T-helper 2 cell treated with Interferon-gamma antibody and Interleukin-4, amounts not matched to agents 100 ng/mL and 5 ng/mL, for 36 hours (primary cell): ENCODE results near the gene RIPK4. TPM values are rescaled to one million over a fixed set of nuclear protein-coding genes. Genes with fewer than 3 reads are reported as not detected.

Experiments used
- intact Hi-C: fragments of 100-400 bp; cut with micrococcal nuclease; formaldehyde crosslinking; loops from one replicate; pipeline ENCODE4 v1.15.1; 2023
- total RNA-seq: library from RNA; stranded (reverse); gene quantifications from 2 replicates; pipeline ENCODE4 v1.2.3, GENCODE V29; 2022

The RIPK4 gene
- not detected in 2 replicates for total RNA-seq

DNA sequence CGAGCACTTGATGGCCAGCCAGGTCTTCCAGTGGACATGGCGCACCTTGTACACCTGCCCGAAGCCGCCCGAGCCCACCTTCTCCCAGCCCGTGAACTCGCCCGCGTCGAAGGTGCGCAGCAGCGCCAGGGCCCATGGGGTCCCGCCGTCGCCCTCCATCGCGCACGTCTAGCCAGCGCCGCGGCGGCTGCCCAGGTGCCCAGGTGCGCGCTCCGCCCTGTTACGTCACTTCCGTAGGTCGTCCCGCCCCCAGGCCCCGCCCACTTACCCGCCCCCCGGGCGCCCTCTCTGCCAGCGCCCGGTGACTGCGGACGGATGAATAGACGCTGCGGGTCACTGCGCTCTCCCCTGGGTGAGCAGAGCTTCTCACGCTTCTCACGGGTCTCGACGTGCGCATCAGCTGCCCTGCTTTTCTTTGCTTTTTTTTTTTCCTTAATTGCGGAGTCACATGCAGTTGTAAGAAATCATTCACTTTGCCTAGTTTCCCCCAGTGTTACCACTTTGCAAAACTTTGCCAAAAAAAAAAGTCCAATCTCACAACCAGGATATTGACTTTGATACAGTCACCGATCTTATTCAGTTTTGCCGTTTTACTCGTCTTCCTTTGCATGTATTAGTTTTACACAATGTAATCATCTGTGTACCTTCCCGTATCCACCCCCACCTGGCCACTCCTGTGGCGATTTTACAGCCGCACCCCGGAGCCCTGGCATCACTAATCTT is at the start of gene RIPK4:
RIPK4 (minus strand) TSS at position 170 of the 723 bp plus-strand sequence; CDS start at position 159, 11 bp downstream.
- intact Hi-C loops, result no loop called here

DNA sequence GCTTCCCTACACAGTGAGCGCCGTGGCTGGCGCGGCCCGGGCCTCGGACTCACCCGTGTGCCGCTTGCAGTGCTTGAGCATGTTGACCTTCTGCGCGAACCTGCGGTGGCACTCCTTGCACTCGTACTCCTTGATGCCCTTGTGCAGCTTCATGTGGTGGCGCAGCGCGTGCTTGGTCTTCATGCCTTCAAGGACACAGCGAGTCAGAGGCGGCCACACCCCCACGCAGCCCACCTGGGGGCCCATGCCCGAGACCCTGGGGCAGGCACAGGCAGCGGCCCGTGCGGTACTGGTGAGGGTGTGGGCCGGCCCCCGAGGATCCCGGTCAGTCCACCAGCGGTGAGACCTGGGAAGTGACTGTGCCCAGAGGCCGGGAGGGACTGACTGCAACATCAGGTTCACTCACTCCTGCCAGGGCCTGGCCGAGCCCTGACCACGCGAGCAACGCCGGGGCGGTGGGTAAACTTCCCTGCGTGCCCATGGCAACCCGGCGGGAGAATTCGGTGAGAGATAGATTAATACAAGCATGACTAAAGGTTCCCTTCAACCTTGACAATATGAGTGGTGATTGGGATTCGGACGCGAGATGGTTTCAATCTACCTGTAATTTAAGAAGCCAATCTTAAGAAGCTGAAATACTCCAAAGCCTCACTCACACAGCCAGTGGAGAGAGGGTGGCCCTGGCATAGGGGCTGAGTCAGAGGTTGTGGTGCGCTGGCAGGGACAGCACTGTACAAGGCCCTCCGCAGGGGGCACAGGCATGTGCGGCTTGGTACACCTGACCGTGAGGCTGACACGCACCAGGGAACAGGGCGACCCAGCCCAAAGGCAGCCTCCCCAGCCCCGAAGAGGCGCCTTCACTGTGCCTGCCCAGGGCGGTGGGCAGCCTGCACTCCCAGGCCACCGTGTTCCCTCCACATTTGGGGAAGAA is 49.1 kb upstream of the RIPK4 start:
- intact Hi-C loops, result loop anchor here (1.0 kb wide), 1 partner anchor 292 kb away; no protein-coding TSS in a partner anchor

DNA sequence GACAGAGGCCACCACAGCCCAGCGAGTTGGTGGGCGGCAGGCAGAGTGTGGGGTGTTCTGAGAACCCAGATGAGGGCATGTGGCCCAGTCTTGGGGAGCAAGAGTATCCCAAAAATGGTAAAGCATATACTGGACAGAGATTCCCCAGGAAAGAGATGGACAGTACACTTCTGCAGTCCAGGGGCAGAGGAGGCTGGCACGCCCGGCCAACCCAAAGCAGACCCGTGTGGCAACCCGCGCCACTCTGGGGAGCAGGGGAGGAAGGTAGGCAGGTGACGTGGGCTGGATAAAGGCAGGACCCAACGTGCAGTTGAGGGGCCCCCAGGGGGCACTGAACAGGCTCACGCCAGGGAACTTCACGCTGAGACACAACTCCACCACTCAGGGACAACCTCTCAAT is 46.4 kb upstream of the RIPK4 start:
- intact Hi-C loops, result no loop called here

DNA sequence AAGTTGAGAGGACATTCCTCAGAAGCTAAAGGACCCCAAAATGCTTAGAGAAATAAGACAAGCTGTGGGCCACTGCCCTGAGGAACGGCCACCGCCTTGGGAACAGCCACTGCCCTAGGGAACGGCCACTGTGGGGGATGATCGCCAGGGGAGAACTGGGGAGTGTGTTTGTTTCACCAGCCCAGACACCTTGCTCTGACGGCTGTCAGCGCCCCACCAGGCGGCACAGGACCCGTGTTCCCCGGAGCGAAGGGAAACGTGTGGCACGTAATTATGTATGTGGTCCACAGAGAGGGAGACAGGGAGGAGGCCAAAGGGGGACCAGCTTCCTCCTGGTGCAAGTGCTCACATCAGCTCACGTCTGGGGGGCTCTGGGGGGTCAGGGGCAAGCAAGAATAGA is 45.8 kb upstream of the RIPK4 start:
- intact Hi-C loops, result no loop called here

DNA sequence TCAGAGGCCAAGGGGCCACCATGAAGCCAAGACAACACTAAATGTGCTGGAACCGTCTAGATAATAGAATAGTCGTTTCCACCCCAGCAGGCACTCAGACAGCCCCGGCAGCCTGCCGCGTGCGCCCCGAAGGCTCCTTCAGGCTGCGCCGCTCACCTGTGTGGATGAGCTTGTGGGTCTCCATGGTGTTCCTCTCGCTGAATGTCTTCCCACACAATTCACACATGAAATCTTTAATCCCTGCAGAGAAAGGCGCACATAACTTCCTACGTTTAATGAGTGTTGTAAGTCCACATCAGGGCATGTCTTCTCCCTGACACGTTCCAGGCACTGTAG is 43.7 kb upstream of the RIPK4 start:
- intact Hi-C loops, result no loop called here

DNA sequence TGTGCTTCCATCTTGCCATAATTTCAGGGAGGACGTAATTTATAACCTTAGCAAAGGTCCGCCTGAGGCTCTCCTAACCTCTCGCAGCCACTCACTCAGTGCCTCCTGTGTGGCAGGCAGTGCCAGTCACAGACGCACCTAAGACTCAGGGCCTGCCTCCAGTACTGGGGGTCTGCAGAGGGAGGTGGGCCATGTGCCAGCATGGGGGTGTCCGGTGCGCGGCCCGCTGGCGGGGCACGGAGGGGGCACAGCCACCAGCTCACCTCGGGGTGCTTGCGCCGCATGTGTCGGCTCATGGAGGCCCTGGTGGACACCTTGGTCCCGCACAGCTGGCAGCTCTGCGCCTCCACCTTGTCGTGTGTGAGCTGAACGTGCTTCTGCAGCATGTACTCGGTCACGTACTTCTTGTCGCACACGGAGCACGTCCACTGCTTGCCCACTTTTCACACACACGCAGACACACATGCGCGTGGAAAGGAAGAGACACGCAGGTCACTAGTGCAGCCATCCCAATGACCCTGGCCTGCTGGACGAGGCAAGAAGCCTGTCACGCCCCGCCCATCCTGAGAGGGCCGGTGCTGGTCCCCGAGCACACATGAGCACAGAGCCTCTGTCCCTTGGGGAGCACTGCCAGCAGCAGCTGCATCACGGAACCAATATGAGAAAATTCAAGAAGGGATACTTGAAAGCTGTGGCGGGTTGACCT is 43.2 kb upstream of the RIPK4 start:
- intact Hi-C loops, result no loop called here

DNA sequence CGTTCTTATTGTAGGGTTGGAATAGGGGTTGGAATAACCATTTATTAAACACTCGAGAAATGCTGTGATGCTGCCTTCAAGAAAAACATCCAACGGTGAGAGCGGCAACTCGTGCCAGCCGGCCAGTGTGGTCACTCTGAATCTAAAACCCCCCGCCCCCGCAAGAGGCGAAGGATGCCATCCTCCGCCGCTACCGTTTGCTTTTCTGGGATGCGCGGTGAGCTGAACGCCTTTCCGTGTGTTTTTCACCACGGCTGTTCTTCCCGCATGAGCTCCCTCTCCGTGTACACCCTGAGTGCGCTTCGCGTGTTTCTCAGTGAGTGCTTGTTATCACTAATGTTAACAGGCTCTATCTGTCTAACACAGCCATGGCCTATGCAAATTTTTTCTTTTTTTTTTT is 42.0 kb upstream of the RIPK4 start:
- intact Hi-C loops, result no loop called here

DNA sequence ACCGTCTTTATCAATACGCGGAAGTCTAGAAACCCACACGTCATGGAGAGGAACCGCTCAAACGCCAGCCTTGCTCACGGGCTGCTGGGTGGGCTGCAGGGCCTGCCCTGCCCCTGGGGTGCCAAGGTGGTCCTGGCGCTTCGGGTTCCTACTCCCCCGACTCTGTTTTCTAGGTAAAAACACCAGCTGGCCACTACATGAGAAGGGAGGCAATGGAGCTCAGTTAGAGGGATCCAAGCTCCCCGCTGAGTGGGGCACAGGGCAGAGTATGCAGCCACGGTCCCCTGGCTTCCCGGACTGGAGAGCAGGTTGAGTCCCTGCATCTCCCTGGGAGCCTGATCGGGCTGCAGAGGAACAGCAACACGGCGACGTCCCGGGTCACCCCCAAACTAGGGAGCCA is 41.2 kb upstream of the RIPK4 start:
- intact Hi-C loops, result no loop called here

DNA sequence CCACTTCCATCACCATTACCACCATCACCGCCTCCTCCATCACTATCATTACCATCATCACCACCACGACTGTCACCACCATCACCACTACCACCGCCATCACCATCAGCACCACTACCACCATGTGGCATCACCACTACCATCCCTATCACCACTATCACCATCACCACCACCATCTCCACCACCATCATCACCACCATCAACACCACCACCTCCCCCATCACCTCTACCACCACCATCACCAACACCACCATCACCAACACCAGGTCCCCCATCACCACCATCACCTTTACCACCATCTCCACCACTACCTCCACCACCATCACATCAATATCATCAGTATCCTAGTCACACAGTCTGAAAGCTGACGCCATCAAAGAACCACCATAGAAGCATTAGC is 39.9 kb upstream of the RIPK4 start:
- intact Hi-C loops, result no loop called here

DNA sequence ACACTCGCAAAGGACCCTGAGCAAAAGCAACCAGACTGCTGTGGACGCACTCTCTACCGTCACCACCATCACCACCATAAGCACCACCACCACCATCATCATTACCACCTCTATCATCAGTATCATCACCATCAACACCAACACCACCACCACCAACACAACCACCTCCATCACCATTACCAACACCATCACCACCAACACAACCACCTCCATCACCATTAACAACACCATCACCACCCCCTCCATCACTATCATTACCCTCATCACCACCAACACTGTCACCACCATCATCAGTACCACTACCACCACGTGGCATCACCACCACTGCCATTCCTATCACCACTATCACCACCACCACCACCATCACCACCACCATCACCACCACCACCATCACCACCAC is 38.8 kb upstream of the RIPK4 start:
- intact Hi-C loops, result no loop called here

DNA sequence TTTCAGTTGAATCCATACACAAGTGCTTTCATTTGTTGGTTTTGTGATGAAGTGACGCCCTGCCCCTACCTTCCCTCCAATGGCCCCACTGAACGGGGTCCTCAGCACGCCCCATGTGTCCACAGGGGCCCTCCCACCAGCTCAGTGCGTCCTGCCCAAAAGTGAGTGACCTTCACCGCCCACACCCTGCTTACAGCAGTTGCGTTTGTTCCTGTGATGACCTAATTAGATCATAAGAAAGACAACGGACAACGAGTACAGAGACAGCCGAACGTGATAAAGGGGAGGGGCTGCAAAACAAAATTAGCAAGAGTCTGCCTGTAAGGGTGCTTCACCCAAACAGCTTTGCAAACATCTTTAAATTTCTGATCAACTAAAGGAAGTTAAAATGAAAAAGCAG is 38.2 kb upstream of the RIPK4 start:
- intact Hi-C loops, result no loop called here

DNA sequence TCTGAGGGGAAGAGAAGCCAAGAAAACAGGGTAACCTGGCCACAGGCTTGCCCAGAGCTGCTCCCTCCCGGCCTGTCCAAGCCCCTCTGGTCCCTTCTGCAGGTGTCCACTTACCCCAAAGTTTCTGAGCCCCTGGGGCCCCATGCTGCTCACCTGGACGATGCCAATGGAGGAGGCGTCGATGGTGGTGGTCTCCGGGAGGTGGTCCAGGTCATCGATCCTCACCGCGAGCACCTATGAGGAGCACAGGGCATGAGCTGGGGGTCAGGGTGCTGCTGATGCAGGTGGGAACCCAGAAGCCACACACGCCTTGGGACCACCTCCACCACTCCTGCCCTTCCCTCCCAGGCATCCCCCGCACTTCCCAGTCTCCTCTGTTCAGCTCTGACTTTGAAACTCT is 37.5 kb upstream of the RIPK4 start:
- intact Hi-C loops, result no loop called here

DNA sequence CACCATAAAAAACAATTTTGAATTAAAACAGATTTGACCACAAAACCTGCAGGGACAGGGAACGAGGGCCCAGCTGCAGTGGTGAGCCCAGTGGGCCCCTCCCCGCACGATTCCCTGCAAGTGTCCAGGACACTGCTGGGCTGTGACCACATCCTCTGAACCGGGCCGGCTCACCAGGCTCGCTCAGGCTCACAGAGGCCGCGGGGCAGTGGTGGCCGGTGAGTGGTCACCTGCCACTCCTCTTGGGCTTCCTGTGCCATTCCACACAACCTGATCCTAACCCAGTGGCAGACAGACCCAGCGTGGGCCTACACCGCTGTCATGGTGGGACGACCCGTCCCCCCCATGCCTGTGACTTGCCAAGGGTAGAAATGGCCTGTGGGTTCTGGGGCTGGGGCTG is 36.5 kb upstream of the RIPK4 start:
- intact Hi-C loops, result no loop called here

DNA sequence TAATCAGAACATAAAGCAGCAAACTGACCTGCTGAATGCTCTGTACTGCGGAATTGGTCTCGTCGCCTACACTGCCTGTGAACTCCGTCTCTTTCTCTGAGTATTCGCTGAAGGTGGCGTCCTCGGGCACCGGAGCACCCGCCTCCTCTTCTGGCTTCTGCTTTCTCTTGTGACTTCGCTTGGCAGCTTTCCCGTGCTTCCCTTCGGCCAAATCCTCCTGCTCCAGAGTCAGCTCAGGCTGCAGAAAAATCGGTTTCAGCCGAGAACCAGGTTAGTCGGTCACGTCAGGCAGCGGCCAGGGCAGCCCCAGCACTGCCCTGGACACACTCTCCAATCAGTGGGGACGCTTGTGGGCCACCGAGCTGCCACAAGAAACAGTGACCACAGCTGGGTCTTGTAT is 35.8 kb upstream of the RIPK4 start:
- intact Hi-C loops, result no loop called here

DNA sequence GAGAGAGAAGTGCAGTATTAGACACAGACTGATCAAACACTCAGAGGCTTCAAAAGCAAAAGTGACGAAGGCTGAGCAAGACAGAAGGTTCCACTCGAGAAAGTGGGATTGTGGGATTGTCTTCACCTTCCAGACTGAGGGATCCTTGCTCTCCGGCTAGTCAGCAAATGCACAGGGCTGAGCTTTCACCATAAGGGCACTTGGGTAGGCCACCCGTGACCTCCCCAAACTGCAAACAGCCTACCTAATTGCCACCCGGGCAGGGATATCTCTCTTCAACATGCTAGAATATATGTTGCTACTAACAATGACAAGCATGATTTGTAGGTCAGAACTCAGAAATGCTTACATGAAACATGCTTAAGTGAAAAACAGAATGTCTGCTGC is 35.3 kb upstream of the RIPK4 start:
- intact Hi-C loops, result no loop called here

DNA sequence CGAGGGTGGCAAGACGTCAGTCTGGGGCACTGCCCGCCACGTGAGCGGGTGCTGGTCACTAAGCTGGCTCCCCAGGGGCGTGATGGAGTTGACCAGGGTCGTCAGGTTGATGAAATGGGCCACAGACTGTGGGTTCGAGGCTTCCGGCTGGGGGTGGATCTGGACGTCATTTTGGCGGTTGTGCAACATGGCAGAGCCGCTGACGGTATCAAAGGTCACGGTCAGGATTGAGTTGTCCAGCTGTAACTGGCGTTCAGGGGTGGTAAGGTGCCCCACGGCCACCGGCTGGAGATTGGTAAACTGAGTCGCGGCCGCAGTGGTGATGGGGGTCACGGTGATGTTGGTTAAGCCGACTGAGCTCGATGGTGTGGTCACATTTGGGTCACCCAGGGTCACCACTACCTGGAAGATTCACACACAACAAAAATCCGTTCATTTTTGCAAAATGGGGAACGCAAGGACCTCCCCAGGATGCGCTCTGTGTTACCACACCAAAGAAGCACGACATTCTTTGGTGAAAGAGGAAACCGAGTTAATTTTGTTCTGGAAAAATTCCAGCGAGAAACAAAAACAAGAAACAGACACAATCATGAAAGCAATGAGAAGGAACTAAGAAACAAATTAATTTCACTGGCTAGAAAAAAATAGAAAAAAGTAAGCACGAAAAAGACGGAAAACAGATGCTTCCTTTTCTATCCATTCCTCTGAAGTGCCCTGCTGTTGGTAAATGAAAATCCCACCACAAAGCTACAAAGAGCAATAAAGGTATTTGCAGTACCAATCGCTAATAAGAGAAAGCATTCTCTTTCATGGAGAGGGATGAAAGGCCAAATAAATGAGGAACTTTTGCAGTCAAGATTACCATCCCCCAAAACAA is 34.7 kb upstream of the RIPK4 start:
- intact Hi-C loops, result no loop called here

DNA sequence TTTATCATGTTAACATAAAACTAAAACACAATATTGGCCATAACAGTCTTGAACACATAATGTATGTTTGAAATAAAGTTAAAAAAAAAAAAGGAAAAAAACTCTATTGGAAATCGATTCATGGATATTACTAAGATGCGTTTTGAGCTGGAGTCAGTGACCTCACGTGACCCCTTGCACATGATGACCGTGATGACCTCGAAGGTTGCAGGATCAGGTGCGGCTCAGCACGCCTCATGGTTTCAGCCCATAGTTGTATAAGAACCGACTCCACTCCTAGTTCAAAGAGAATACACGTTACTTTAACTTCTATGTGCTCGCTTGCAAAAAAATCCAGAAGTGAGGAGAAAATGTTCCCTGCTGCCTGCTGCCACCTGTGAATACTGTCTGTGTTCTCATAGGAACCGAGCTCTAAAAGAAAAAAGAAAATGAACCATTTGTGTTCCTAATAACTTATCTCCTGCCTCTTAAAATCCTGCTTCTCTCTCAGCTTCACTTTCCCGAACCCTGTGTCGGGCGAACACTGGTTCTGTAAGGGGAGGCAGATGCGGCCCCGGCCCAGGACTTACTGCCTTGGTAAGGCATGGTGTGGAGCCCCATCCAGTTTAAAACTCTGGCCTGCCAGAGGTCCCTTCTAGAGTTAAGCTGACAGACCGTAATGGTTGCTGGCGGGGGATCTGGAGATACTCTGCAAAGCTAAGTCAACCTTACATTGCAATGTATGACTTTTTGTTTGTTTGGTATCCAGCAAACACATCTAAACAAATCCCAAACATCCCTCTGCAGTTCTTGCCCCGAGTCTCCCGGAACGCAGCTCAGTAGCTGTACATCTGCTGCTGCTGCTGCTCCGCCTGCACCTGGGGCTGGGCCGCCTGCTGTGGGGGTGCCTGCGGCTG is 33.8 kb upstream of the RIPK4 start:
- intact Hi-C loops, result no loop called here

DNA sequence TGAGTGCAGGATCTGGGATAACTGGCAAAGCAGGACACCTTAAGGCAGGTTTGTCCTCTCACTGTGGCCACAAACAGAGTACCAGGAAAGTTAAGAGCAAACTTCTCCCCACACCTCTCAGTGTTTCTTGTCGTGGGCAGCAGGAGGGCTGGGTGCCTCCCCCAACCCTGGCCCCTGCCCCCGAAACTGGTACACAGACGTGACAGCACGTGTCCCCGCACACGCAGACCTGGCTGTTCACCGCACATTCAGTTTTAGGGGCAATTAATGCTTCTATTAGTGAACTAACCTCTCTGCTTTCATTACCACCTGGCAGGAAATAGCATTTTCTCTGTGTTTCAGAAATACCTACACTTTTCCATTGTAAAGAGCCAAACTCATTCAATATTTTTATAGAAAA is 32.9 kb upstream of the RIPK4 start:
- intact Hi-C loops, result no loop called here

DNA sequence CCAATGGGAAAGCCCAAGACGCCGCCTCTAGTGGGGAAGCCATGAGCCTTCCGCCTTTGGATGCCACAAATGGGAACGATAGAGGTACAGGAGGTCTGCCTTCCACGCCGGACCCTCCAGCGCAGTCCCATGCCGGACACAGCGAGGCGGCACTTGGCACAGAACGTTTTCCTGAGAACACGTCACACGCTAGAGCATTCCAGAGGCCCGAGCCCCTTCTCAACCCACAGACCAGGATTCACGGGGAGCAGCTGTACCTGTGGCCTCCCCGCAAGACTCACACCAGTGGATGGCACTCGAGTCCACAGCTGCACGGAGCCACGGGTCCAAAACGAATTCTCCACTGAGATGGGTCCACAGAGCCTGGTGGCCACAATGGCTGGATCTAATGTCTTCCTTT is 31.5 kb upstream of the RIPK4 start:
- intact Hi-C loops, result no loop called here

DNA sequence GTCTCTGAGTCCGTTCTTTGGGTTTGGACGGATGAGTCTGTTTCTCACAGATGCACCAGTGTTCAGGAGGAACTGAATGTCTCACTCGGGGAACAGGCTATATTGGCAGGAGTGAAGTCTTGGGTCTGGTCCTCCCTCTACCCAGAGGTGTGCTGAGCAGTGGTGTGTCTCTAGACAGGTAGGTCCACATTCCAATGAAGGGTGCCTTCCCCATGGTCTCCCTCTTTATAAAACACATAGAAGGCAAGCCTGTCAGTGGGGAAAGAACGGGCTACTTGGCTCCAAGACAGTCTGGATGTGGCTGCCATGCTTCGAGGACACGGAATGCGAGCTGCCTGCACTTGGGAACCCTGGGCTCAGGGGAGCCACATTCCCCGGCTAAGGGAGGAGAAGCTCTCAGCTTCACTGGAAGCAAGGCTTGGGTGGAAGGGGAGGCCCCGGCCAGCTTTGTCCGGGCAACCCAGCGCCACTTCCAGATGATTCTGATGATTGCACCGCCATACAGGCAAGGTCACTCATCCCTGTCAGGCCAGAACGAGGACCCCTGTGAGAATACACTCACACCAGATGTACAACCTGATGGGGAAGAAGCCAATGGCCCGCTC is 29.7 kb upstream of the RIPK4 start:
- intact Hi-C loops, result no loop called here
